Measurements from ENCODE around the gene LRP10. TPM values are rescaled to one million over a fixed set of nuclear protein-coding genes. Genes with fewer than 3 reads are reported as not detected.

The LRP10 gene
- total and polyA plus RNA-seq, 2 of the 8 experiments (the other 6 are each of a cell fraction or from before 2014, with no cell fraction given), result 12.4 to 15.6 TPM

DNA sequence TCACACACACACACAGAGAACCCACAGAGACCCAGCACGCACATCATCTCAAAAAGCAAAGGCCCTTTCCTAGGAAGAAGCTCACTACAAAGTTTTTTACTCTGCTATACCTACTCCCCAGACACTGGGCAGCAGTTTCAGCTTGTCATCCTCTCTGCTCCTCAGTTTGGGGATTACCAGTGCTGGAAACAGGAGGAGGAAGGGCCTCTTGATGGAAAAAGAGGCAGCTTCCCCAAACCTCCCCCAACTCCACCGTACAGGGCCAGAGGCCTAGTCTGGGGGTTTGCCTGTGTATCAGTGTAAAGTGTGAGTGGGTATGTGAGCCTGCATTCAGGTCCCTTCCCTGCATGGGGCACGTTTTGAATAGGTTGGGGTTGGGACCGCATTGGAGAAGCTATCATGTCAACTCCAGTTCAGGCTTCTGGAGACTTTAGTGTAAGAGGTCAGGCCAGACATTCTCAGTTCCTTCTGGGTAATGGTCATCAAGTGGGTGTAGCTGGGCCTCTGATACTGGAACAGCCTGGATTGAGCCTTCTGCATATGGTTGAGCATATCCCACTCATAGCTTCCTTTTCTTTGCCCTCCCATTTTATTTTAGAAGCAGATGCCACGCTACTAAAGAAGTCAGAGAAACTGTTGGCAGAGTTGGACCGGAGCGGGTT, 12.7 kb downstream of the LRP10 start (continued):
- TF ChIP-seq, protein P1, sequence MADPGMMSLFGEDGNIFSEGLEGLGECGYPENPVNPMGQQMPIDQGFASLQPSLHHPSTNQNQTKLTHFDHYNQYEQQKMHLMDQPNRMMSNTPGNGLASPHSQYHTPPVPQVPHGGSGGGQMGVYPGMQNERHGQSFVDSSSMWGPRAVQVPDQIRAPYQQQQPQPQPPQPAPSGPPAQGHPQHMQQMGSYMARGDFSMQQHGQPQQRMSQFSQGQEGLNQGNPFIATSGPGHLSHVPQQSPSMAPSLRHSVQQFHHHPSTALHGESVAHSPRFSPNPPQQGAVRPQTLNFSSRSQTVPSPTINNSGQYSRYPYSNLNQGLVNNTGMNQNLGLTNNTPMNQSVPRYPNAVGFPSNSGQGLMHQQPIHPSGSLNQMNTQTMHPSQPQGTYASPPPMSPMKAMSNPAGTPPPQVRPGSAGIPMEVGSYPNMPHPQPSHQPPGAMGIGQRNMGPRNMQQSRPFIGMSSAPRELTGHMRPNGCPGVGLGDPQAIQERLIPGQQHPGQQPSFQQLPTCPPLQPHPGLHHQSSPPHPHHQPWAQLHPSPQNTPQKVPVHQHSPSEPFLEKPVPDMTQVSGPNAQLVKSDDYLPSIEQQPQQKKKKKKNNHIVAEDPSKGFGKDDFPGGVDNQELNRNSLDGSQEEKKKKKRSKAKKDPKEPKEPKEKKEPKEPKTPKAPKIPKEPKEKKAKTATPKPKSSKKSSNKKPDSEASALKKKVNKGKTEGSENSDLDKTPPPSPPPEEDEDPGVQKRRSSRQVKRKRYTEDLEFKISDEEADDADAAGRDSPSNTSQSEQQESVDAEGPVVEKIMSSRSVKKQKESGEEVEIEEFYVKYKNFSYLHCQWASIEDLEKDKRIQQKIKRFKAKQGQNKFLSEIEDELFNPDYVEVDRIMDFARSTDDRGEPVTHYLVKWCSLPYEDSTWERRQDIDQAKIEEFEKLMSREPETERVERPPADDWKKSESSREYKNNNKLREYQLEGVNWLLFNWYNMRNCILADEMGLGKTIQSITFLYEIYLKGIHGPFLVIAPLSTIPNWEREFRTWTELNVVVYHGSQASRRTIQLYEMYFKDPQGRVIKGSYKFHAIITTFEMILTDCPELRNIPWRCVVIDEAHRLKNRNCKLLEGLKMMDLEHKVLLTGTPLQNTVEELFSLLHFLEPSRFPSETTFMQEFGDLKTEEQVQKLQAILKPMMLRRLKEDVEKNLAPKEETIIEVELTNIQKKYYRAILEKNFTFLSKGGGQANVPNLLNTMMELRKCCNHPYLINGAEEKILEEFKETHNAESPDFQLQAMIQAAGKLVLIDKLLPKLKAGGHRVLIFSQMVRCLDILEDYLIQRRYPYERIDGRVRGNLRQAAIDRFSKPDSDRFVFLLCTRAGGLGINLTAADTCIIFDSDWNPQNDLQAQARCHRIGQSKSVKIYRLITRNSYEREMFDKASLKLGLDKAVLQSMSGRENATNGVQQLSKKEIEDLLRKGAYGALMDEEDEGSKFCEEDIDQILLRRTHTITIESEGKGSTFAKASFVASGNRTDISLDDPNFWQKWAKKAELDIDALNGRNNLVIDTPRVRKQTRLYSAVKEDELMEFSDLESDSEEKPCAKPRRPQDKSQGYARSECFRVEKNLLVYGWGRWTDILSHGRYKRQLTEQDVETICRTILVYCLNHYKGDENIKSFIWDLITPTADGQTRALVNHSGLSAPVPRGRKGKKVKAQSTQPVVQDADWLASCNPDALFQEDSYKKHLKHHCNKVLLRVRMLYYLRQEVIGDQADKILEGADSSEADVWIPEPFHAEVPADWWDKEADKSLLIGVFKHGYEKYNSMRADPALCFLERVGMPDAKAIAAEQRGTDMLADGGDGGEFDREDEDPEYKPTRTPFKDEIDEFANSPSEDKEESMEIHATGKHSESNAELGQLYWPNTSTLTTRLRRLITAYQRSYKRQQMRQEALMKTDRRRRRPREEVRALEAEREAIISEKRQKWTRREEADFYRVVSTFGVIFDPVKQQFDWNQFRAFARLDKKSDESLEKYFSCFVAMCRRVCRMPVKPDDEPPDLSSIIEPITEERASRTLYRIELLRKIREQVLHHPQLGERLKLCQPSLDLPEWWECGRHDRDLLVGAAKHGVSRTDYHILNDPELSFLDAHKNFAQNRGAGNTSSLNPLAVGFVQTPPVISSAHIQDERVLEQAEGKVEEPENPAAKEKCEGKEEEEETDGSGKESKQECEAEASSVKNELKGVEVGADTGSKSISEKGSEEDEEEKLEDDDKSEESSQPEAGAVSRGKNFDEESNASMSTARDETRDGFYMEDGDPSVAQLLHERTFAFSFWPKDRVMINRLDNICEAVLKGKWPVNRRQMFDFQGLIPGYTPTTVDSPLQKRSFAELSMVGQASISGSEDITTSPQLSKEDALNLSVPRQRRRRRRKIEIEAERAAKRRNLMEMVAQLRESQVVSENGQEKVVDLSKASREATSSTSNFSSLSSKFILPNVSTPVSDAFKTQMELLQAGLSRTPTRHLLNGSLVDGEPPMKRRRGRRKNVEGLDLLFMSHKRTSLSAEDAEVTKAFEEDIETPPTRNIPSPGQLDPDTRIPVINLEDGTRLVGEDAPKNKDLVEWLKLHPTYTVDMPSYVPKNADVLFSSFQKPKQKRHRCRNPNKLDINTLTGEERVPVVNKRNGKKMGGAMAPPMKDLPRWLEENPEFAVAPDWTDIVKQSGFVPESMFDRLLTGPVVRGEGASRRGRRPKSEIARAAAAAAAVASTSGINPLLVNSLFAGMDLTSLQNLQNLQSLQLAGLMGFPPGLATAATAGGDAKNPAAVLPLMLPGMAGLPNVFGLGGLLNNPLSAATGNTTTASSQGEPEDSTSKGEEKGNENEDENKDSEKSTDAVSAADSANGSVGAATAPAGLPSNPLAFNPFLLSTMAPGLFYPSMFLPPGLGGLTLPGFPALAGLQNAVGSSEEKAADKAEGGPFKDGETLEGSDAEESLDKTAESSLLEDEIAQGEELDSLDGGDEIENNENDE (IDR thresholded peaks at IDR 0.05; ENCODE audit: insufficient replicate concordance, low read length), result no peak
- TF ChIP-seq JUN (IDR thresholded peaks at IDR 0.05; ENCODE audit: low read depth, low read length) (no peak), KDM4A (IDR thresholded peaks at IDR 0.05; ENCODE audit: low read depth, low read length, severe bottlenecking) (no peak), RNF2 (IDR thresholded peaks at IDR 0.05; ENCODE audit: borderline replicate concordance, low read depth, low read length, missing control alignments, poor library complexity, severe bottlenecking) (no peak), RXRA (IDR thresholded peaks at IDR 0.05; ENCODE audit: insufficient read depth, low read depth, low read length) (no peak), NANOG (IDR thresholded peaks at IDR 0.05; ENCODE audit: insufficient read depth, low read depth, low read length, poor library complexity, severe bottlenecking) (no peak), NRF1 (IDR thresholded peaks at IDR 0.05; ENCODE audit: low read depth, low read length) (no peak), FOSL1 (IDR thresholded peaks at IDR 0.05; ENCODE audit: insufficient read depth, low read depth, low read length) (no peak), TAF1 (IDR thresholded peaks at IDR 0.05; ENCODE audit: low read depth, low read length) (no peak), SIX5 (IDR thresholded peaks at IDR 0.05; ENCODE audit: low read depth, low read length) (no peak)
